IMR-90 (cell line): ENCODE results near the gene DCC. TPM values are rescaled to one million over a fixed set of nuclear protein-coding genes. Genes with fewer than 3 reads are reported as not detected.

ENCODE experiments used
- ATAC-seq: fragments of 200-7000 bp; cut with Tn5 transposase; 2 replicates; pipeline ENCODE4 v1.9.1; 2020; ENCODE audit warnings: low read depth, mild to moderate bottlenecking, moderate library complexity
- BruUV-seq: library from RNA; stranded (reverse); fragments of 400-500 nt; replicated peaks from 2 replicates; lab custom pipeline; 2021; lab: Mats Ljungman, UMichigan
- CTCF ChIA-PET: fragments of 300-600 bp; formaldehyde crosslinking; extraction: SDS; loops from one replicate; lab custom pipeline; 2021; ENCODE audit warnings: antibody characterized with exemption; lab: Yijun Ruan, JAX
- POLR2A ChIA-PET: fragments of 300-600 bp; sonication (Branson Sonifier 250); formaldehyde crosslinking; loops from one replicate; lab custom pipeline; 2022; ENCODE audit warnings: antibody characterized with exemption; ENCODE audit not compliant: unreplicated experiment; lab: Charles Lee
- DNase-seq: peaks from one replicate; pipeline ENCODE4 v3.0.0; 2013
- H2AFZ ChIP-seq: replicated peaks from 2 replicates; pipeline ENCODE3; 2013; ENCODE audit warnings: low read length, mild to moderate bottlenecking; ENCODE audit not compliant: poor library complexity
- H2AK5ac ChIP-seq: 2 replicates; pipeline ENCODE4 v1.6.1; 2013; ENCODE audit warnings: low read depth, low read length, inconsistent platforms
- H2AK9ac ChIP-seq: replicated peaks from 2 replicates; pipeline ENCODE3; 2013; ENCODE audit warnings: mild to moderate bottlenecking, low read depth, low read length, moderate library complexity; ENCODE audit not compliant: poor library complexity
- H2BK120ac ChIP-seq: 2 replicates; pipeline ENCODE4 v1.6.1; 2013; ENCODE audit warnings: low read depth, low read length, inconsistent platforms
- H2BK15ac ChIP-seq: 3 replicates; pipeline ENCODE4 v1.6.1; 2013; ENCODE audit warnings: low read depth, low read length, inconsistent platforms
- H2BK20ac ChIP-seq: 2 replicates; pipeline ENCODE4 v1.6.1; 2013; ENCODE audit warnings: low read depth, mild to moderate bottlenecking, inconsistent platforms, low read length, moderate library complexity
- H2BK5ac ChIP-seq: 2 replicates; pipeline ENCODE4 v1.6.1; 2013; ENCODE audit warnings: mild to moderate bottlenecking, low read depth, low read length, inconsistent platforms; ENCODE audit not compliant: poor library complexity, severe bottlenecking
- H3K14ac ChIP-seq: replicated peaks from 2 replicates; pipeline ENCODE4 v1.6.1; 2013; ENCODE audit warnings: low read depth, low read length, inconsistent platforms
- H3K18ac ChIP-seq: 2 replicates; pipeline ENCODE4 v1.6.1; 2013; ENCODE audit warnings: low read depth, low read length, control low read depth
- H3K23ac ChIP-seq: 2 replicates; pipeline ENCODE4 v1.6.1; 2013; ENCODE audit warnings: low read depth, low read length, inconsistent platforms
- H3K27ac ChIP-seq: 2 replicates; pipeline ENCODE4 v1.5.1; 2013; ENCODE audit warnings: mild to moderate bottlenecking, control low read depth, low read length; ENCODE audit not compliant: insufficient read depth
- H3K27me3 ChIP-seq: 2 replicates; pipeline ENCODE4 v1.6.1; 2013; ENCODE audit warnings: low read length; ENCODE audit not compliant: control insufficient read depth, insufficient read depth
- H3K36me3 ChIP-seq: 2 replicates; pipeline ENCODE4 v1.6.1; 2013; ENCODE audit warnings: low read length, mixed read lengths; ENCODE audit not compliant: control insufficient read depth, insufficient read depth
- H3K4ac ChIP-seq: 2 replicates; pipeline ENCODE4 v1.6.1; 2013; ENCODE audit warnings: low read depth, low read length, inconsistent platforms
- H3K4me1 ChIP-seq: 2 replicates; pipeline ENCODE4 v1.6.1; 2013; ENCODE audit warnings: low read length, mixed read lengths; ENCODE audit not compliant: control insufficient read depth, insufficient read depth
- H3K4me2 ChIP-seq: 2 replicates; pipeline ENCODE4 v1.6.1; 2013; ENCODE audit warnings: low read depth, mild to moderate bottlenecking, control low read depth, low read length, moderate library complexity
- H3K4me3 ChIP-seq: 2 replicates; pipeline ENCODE4 v1.5.1; 2013; ENCODE audit warnings: low read depth, mild to moderate bottlenecking, control low read depth, low read length, moderate library complexity; ENCODE audit not compliant: insufficient read depth
- H3K56ac ChIP-seq: 2 replicates; pipeline ENCODE4 v1.6.1; 2013; ENCODE audit warnings: low read length, inconsistent platforms; ENCODE audit not compliant: insufficient read depth; ENCODE audit errors: extremely low read depth
- H3K79me1 ChIP-seq, 2 experiments: 2 replicates each; pipeline ENCODE4 v1.6.1; 2013; ENCODE audit warnings: low read length in 2 of 2, inconsistent platforms in 1 of 2, low read depth in 1 of 2
- H3K9ac ChIP-seq: 2 replicates; pipeline ENCODE4 v1.6.1; 2013; ENCODE audit warnings: low read depth, low read length, control low read depth
- H3K9me1 ChIP-seq: 2 replicates; pipeline ENCODE4 v1.6.1; 2013; ENCODE audit warnings: low read length, inconsistent platforms; ENCODE audit not compliant: insufficient read depth
- H3K9me3 ChIP-seq: 2 replicates; pipeline ENCODE4 v1.6.1; 2013; ENCODE audit warnings: low read length; ENCODE audit not compliant: control insufficient read depth, insufficient read depth
- H4K20me1 ChIP-seq: 2 replicates; pipeline ENCODE4 v1.6.1; 2013; ENCODE audit warnings: low read length, inconsistent platforms; ENCODE audit not compliant: insufficient read depth
- H4K5ac ChIP-seq: 2 replicates; pipeline ENCODE4 v1.6.1; 2013; ENCODE audit warnings: mild to moderate bottlenecking, low read depth, low read length, control low read depth
- H4K8ac ChIP-seq, 2 experiments: 2 replicates each; pipeline ENCODE4 v1.6.1; 2013; ENCODE audit warnings: low read depth in 2 of 2, low read length in 2 of 2, control low read depth in 1 of 2, inconsistent platforms in 1 of 2
- H4K91ac ChIP-seq: 2 replicates; pipeline ENCODE4 v1.6.1; 2013; ENCODE audit warnings: low read depth, low read length, inconsistent platforms; ENCODE audit not compliant: insufficient read depth
- BHLHE40 ChIP-seq: fragments of 150-350 bp; IDR thresholded peaks from 2 replicates; pipeline ENCODE4 v1.6.1; 2016; ENCODE audit warnings: mild to moderate bottlenecking, low read depth, low read length
- FOS ChIP-seq: fragments of 150-350 bp; IDR thresholded peaks from 2 replicates; pipeline ENCODE4 v1.6.1; 2016; ENCODE audit warnings: low read depth, low read length
- RCOR1 ChIP-seq: IDR thresholded peaks from 2 replicates; pipeline ENCODE4 v1.6.1; 2012; ENCODE audit warnings: mild to moderate bottlenecking, low read length, improper control_type of control experiment; ENCODE audit not compliant: insufficient replicate concordance
- WGBS, 2 experiments: methylation state at CpG; one replicate each; pipeline versions ENCODE4 v1.1.5 to v1.1.7; 2013; ENCODE audit warnings: missing lambda C conversion rate in 2 of 2; ENCODE audit not compliant: insufficient read length in 1 of 2; ENCODE audit errors: extremely low coverage in 2 of 2; 5-methylcytosine and 5-hydroxymethylcytosine counted together
- dilution Hi-C: fragments of 300-500 bp; cut with HindIII; formaldehyde crosslinking; loops from one replicate; pipeline ENCODE4 v1.14.3; 2018; ENCODE audit warnings: low sequenced_read_pairs; ENCODE audit not compliant: unreplicated experiment
- in situ Hi-C: fragments of 300-500 bp; cut with MboI; formaldehyde crosslinking; loops from 3 replicates; pipeline ENCODE4 v1.14.3; 2019; ENCODE audit warnings: low sequenced_read_pairs, inconsistent platforms, mixed read lengths
- intact Hi-C: fragments of 100-400 bp; cut with micrococcal nuclease; formaldehyde crosslinking; loops from 2 replicates; pipeline ENCODE4 v1.10.0; 2022
- polyA plus RNA-seq, 3 experiments: library from polyadenylated mRNA; depleted of rRNA; stranded (reverse); fragments of >200 nt; gene quantifications; 2 replicates each; pipeline ENCODE4 v1.2.3, GENCODE V29; 2012; ENCODE audit warnings: low replicate concordance in 1 of 3
- total RNA-seq: library from RNA; depleted of rRNA; stranded (reverse); fragments of >200 nt; gene quantifications from 2 replicates; pipeline ENCODE4 v1.2.3, GENCODE V29; 2012
- TF ChIP-seq, protein P1 (sequence below): fragments of 150-350 bp; IDR thresholded peaks from 2 replicates; pipeline ENCODE4 v1.6.1; 2016; ENCODE audit warnings: low read depth, mild to moderate bottlenecking, low read length, moderate library complexity, borderline replicate concordance

Gene DCC
- total and polyA plus RNA-seq, 2 of the 4 experiments (the other 2 are of a cell fraction): 0.31 to 0.54 TPM

DNA sequence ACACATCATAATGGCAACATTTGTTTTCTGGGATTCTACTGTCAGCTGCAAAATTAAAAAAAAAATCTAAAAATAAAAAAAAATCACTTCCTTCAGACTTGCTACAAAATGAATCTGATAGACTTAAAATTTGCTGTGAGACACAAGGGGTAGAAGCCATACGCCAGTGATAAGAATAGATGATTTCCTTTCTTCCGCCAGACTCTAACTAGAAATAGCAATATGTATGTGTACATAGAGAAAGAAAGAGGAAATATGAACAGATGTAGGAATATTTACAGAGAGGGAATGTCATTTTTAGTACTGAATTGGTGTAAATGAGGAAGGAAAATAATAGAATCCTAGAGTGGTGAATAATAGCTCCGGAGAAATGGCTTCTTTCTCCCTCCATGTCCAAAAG lies 574.2 kb downstream of the DCC start:
- H4K91ac ChIP-seq: no peak overlapping the region
- H3K9me3 ChIP-seq: peaks cover 3% of the 10 kb centered on the region
- H2AK5ac ChIP-seq: no peak overlapping the region
- no peaks in the 10 kb centered on the region for H3K79me1 ChIP-seq
- no peak overlapping the region for H3K4me3 ChIP-seq
- intact Hi-C loops: no loop called here
- H2BK120ac ChIP-seq: no peak overlapping the region
- H3K14ac ChIP-seq: no peak overlapping the region
- no peaks in the 10 kb centered on the region for H3K9me1 ChIP-seq
- no peak overlapping the region for H2BK15ac ChIP-seq
- ATAC-seq (no peak), DNase-seq (no peak)
- H2BK5ac ChIP-seq: no peak overlapping the region
- H3K4me1 ChIP-seq: no peaks in the 10 kb centered on the region
- no peak overlapping the region for H3K4ac ChIP-seq
- H2BK20ac ChIP-seq: no peak overlapping the region
- in situ Hi-C loops: no loop called here
- H4K5ac ChIP-seq: no peak overlapping the region
- no peak overlapping the region for H2AK9ac ChIP-seq
- no CpG with 5 or more reads among the region's 3 CpGs for WGBS, 2 experiments
- H3K56ac ChIP-seq: no peak overlapping the region
- no peak overlapping the region for H3K23ac ChIP-seq
- no peak overlapping the region for H3K18ac ChIP-seq
- no TSS peak for BruUV-seq
- H3K27me3 ChIP-seq: no peaks in the 10 kb centered on the region
- no peak for TF ChIP-seq RCOR1
- no peak for TF ChIP-seq FOS
- TF ChIP-seq, protein P1, sequence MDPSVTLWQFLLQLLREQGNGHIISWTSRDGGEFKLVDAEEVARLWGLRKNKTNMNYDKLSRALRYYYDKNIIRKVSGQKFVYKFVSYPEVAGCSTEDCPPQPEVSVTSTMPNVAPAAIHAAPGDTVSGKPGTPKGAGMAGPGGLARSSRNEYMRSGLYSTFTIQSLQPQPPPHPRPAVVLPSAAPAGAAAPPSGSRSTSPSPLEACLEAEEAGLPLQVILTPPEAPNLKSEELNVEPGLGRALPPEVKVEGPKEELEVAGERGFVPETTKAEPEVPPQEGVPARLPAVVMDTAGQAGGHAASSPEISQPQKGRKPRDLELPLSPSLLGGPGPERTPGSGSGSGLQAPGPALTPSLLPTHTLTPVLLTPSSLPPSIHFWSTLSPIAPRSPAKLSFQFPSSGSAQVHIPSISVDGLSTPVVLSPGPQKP: no peak
- TF ChIP-seq BHLHE40: no peak
- POLR2A ChIA-PET: no interaction called here
- H3K9ac ChIP-seq: no peak overlapping the region
- H3K4me2 ChIP-seq: no peak overlapping the region
- H2AFZ ChIP-seq: no peak overlapping the region
- CTCF ChIA-PET: no interaction called here
- no peak overlapping the region for H3K27ac ChIP-seq
- dilution Hi-C loops: no loop called here
- no peaks in the 10 kb centered on the region for H3K36me3 ChIP-seq
- H4K8ac ChIP-seq: no peak overlapping the region
- H4K20me1 ChIP-seq: no peaks in the 10 kb centered on the region
